HG03439 (cell line): Measurements from ENCODE around the gene IRF8.
"Not testable (repeated sequence)": the region's sequence is repeated elsewhere in the genome, so short reads cannot be mapped to it uniquely, and the experiment has no call there.

Experiments
- ATAC-seq: cut with Tn5 transposase; IDR thresholded peaks from one replicate; pipeline ENCODE4 v1.9.1; 2021; ENCODE audit warnings: mild to moderate bottlenecking, moderate library complexity; ENCODE audit not compliant: unreplicated experiment

Gene IRF8

GRCh38 chr16:85934210-85934609 lies 35.2 kb downstream of the IRF8 start:
- no peak for ATAC-seq

- no peak for ATAC-seq
Observed at GRCh38 chr16:85935391-85935973, 36.5 kb downstream of the IRF8 start.

- peak; percentile 67 for ATAC-seq
Observed at GRCh38 chr16:85935974-85936760, 37.2 kb downstream of the IRF8 start.

- ATAC-seq, result peak; percentile 21
Observed at GRCh38 chr16:85936816-85937215, 37.9 kb downstream of the IRF8 start.

- no peak for ATAC-seq
Observed at GRCh38 chr16:85940214-85940613, 41.3 kb downstream of the IRF8 start.

- ATAC-seq, result no peak
Observed at GRCh38 chr16:85941863-85942644, 43.1 kb downstream of the IRF8 start.

- ATAC-seq, result not testable (repeated sequence)
Observed at GRCh38 chr16:85942659-85943058, 43.7 kb downstream of the IRF8 start.

GRCh38 chr16:85943711-85944110 lies 44.7 kb downstream of the IRF8 start:
- no peak for ATAC-seq

- ATAC-seq, result no peak
Observed at GRCh38 chr16:85944572-85945423, 45.8 kb downstream of the IRF8 start.

- no peak for ATAC-seq
Observed at GRCh38 chr16:85945424-85945751, 46.4 kb downstream of the IRF8 start.

- no peak for ATAC-seq
Observed at GRCh38 chr16:85946541-85947124, 47.7 kb downstream of the IRF8 start.

GRCh38 chr16:85947230-85948137 lies 48.5 kb downstream of the IRF8 start:
- ATAC-seq, result peak; percentile 71

- peak; percentile 33 for ATAC-seq
Observed at GRCh38 chr16:85948138-85948509, 49.2 kb downstream of the IRF8 start.

GRCh38 chr16:85948616-85949265 lies 49.8 kb downstream of the IRF8 start:
- no peak for ATAC-seq

- no peak for ATAC-seq
Observed at GRCh38 chr16:85950136-85950918, 51.4 kb downstream of the IRF8 start.

GRCh38 chr16:85952197-85952596 lies 53.2 kb downstream of the IRF8 start:
- ATAC-seq, result no peak

- no peak for ATAC-seq
Observed at GRCh38 chr16:85952811-85953210, 53.8 kb downstream of the IRF8 start.

GRCh38 chr16:85954927-85955519 lies 56.1 kb downstream of the IRF8 start:
- no peak for ATAC-seq
